Measurements from ENCODE around the gene CASQ2.
A peak's percentile ranks its signal among the peaks of the same experiment; 100 is the strongest.

CASQ2 gene

DNA sequence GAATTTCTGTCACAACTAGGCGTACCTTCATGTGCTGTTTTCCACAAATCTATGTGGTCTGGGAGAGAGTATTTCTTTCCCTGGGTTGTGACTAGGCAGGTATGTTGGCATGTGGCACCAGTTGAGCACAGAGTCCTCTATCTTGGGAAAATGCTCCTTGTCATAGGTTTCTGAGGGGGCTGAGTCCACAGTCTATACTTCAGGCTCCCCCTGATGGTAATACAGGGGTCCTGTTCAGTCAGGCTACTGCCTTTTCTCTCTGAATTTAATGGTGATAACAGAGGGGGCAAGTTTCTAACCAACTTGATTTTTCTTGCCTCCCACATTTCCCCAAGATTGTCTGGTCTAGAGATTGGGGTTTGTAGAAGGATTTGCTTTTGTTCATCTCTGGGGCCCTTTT is 90.9 kb downstream of the CASQ2 start:
- in situ Hi-C loops (cut with MboI; ENCODE audit: low pct_unique_long_range_greater_than_20kb, low sequenced_read_pairs, unreplicated experiment): no loop called here

DNA sequence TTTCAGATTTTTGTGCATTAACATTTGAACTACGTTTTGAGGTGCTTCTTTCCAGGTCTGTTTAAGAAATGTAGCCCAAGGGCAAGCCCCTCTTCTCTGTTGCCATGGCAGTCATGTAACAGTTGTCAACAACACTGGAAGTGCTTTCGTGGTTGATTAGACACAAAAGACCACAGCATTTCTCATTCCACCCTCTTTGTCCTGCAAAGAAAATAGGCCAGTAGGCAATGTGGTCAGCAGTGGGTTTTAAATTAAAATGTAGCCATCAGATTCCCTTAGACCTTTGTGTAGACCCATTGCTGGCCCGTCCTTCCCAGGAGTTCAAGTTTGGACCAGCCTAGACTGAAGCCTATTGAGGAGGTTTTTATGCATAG is 91.3 kb downstream of the CASQ2 start:
- DNase-seq (ENCODE audit: low spot score): peak; percentile 53
- TF ChIP-seq, protein P1, sequence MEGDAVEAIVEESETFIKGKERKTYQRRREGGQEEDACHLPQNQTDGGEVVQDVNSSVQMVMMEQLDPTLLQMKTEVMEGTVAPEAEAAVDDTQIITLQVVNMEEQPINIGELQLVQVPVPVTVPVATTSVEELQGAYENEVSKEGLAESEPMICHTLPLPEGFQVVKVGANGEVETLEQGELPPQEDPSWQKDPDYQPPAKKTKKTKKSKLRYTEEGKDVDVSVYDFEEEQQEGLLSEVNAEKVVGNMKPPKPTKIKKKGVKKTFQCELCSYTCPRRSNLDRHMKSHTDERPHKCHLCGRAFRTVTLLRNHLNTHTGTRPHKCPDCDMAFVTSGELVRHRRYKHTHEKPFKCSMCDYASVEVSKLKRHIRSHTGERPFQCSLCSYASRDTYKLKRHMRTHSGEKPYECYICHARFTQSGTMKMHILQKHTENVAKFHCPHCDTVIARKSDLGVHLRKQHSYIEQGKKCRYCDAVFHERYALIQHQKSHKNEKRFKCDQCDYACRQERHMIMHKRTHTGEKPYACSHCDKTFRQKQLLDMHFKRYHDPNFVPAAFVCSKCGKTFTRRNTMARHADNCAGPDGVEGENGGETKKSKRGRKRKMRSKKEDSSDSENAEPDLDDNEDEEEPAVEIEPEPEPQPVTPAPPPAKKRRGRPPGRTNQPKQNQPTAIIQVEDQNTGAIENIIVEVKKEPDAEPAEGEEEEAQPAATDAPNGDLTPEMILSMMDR (IDR thresholded peaks at IDR 0.05; ENCODE audit: extremely low read depth, insufficient read depth, missing control alignments): no peak
- in situ Hi-C loops (cut with MboI; ENCODE audit: low pct_unique_long_range_greater_than_20kb, low sequenced_read_pairs, unreplicated experiment): no loop called here

More for the DNA sequence above, 90.9 kb downstream of the CASQ2 start:
- DNase-seq (ENCODE audit: low spot score): peak; percentile 34
- TF ChIP-seq, protein P1 (IDR thresholded peaks at IDR 0.05; ENCODE audit: extremely low read depth, insufficient read depth, missing control alignments): peak; percentile 44

DNA sequence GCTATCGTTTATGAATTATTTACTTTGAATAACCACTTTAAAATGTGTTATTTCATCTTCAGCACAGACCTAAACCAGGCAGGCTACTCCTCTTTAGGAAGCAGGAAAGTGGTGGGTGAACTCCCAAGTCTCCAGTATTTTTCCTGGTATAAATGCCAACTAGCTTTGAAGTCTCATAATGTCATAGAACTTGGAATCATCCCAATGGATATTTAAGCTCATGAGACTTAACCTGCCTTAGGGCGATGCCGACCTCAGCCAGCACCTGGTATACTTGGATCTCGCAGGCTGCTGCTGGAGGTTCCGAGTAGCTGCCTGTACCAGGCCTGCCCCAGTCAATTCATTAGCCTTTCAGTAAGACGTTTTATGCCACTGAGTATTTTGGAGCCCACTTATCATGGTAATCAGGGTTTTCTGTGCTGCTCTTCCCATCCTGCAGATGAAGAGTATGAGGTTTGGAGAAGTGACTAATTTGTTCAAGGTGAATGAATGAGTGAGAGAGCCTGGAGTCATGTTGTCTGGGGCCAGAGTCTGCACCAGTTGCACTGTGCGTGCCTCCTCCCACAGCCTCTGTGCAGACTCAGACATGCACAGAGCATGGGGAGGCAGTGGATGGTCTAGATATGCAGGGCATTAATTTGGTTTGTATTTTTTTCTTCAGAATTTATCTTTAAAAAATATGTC is 91.9 kb downstream of the CASQ2 start:
- in situ Hi-C loops (cut with MboI; ENCODE audit: low pct_unique_long_range_greater_than_20kb, low sequenced_read_pairs, unreplicated experiment): no loop called here
- TF ChIP-seq, protein P1 (IDR thresholded peaks at IDR 0.05; ENCODE audit: extremely low read depth, insufficient read depth, missing control alignments): no peak
- DNase-seq (ENCODE audit: low spot score): no peak

DNA sequence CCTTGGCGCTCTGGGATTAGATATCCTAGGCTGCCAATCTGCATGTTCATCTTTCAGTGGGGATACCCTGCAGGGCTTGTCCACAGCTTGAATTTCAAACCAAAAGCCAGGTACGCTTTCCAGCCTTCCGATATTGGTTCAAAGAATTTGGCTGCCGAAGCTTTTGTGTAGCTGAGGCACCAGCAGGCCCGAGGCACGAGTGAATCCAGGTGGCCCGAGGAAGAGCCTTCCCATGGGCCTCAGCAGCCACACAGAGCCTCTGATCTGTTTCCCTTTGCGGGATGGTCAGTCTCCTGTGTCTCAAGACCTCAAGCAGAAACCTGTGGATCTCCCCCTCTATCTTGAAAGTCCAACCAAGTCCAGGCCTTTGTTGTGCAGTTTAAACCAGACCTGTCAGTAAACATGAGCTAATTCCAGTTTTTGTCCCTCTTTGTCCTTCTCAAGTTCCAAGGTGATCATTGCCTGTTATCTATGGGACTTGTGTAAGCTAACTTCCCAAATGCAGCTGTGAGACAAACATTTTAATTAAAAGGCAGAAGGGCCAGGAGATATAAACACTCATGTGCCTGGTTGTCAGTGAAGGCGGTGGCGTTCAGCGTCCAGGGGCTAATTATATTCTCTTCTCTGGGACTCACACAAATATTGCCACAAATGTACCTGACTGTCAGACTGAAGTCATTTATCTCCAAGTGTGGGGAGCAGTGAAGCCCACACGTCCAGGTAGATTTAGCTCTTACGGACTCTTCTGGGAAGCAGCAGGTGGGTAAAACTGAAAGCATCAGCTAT is 96.1 kb downstream of the CASQ2 start:
- TF ChIP-seq, protein P1 (IDR thresholded peaks at IDR 0.05; ENCODE audit: extremely low read depth, insufficient read depth, missing control alignments): no peak
- in situ Hi-C loops (cut with MboI; ENCODE audit: low pct_unique_long_range_greater_than_20kb, low sequenced_read_pairs, unreplicated experiment): no loop called here

DNA sequence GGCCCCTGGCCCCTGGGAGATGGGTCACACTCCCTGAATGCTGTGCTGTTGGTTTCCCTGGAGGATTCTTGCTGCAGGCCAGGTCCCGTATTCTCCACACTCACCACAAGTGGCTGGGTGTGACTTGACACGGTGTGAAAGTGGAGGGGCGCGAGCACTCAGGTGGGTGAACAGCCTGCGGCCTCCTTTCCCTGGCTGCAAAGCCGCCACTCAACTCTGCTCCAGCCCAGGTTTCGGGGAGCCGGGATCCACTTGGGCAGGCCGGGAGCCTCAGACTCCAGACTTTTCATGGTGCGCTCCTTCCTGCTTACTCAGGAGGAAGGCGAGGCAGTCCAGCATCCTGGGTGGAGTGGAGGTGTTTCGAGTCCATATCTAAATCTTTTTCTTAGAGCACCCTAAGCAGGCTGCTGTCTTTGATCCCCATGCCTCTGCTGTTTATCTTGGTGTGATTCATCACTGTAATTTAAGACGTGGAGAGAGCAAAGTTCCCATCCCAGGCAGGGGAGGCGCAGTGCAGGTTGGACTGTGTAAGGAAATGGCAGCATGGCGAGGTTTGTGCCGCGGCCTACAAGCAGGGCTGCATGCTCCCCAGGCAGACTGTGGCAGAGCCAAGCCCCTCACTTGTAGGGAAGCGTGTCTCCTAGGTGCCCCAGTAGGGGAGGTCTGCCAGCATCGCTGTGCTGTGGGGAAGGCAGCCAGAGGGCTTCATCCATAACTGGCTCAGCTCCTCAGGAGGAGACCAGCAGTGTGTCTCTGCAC is 97.2 kb downstream of the CASQ2 start:
- DNase-seq (ENCODE audit: low spot score): no peak
- TF ChIP-seq, protein P1 (IDR thresholded peaks at IDR 0.05; ENCODE audit: extremely low read depth, insufficient read depth, missing control alignments): no peak

More for the DNA sequence above, 96.1 kb downstream of the CASQ2 start:
- no peak for DNase-seq (ENCODE audit: low spot score)

DNA sequence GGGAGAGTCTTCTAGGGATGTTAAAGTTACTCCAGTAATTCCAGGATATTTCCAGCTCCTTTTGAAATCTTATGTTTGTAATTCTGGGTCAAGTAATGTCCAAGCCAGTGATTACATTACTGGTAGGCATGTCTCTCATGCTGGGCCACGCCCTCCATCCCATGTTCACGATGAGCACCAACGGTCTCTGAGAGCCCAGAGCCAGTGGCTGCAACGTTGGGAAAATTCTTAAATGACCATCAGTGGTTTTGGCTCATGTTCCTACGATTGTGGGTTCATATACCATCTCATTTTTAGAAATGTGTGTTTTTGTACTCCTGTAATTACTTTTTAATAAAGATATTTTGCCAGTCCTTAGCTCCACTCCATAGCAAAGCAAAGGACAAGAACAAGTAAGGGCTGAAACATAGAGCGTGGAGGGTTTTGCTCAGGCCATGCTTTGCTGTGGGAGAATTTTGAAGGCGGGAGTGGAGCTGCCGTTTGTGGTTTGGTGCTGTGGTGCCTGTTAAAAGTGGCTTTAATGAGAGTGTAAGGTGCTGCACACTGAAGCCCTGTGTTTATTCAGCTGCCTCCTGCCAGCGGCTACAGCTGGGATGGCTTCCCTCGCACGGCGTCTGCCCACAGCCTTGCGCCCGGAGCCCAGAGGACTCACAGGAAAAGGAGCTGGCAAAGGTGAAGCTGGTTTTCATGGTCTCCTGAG is 97.9 kb downstream of the CASQ2 start:
- TF ChIP-seq, protein P1 (IDR thresholded peaks at IDR 0.05; ENCODE audit: extremely low read depth, insufficient read depth, missing control alignments): no peak
- DNase-seq (ENCODE audit: low spot score): no peak
- in situ Hi-C loops (cut with MboI; ENCODE audit: low pct_unique_long_range_greater_than_20kb, low sequenced_read_pairs, unreplicated experiment): no loop called here

More for the DNA sequence above, 97.2 kb downstream of the CASQ2 start:
- in situ Hi-C loops (cut with MboI; ENCODE audit: low pct_unique_long_range_greater_than_20kb, low sequenced_read_pairs, unreplicated experiment): no loop called here

Data from GM13977 (cell line).